IMR-90 (cell line): ENCODE data around the gene NPLOC4. TPM values are rescaled to one million over a fixed set of nuclear protein-coding genes. Genes with fewer than 3 reads are reported as not detected.

Experiments
- ATAC-seq: fragments of 200-7000 bp; cut with Tn5 transposase; 2 replicates; pipeline ENCODE4 v1.9.1; 2020; ENCODE audit warnings: low read depth, mild to moderate bottlenecking, moderate library complexity
- BruUV-seq: library from RNA; stranded (reverse); fragments of 400-500 nt; replicated peaks from 2 replicates; lab custom pipeline; 2021; lab: Mats Ljungman, UMichigan
- CTCF ChIA-PET: fragments of 300-600 bp; formaldehyde crosslinking; extraction: SDS; loops from one replicate; lab custom pipeline; 2021; ENCODE audit warnings: antibody characterized with exemption; lab: Yijun Ruan, JAX
- POLR2A ChIA-PET: fragments of 300-600 bp; sonication (Branson Sonifier 250); formaldehyde crosslinking; loops from one replicate; lab custom pipeline; 2022; ENCODE audit warnings: antibody characterized with exemption; ENCODE audit not compliant: unreplicated experiment; lab: Charles Lee
- DNase-seq: peaks from one replicate; pipeline ENCODE4 v3.0.0; 2013
- H2AFZ ChIP-seq: replicated peaks from 2 replicates; pipeline ENCODE3; 2013; ENCODE audit warnings: low read length, mild to moderate bottlenecking; ENCODE audit not compliant: poor library complexity
- H2AK5ac ChIP-seq: 2 replicates; pipeline ENCODE4 v1.6.1; 2013; ENCODE audit warnings: low read depth, low read length, inconsistent platforms
- H2AK9ac ChIP-seq: replicated peaks from 2 replicates; pipeline ENCODE3; 2013; ENCODE audit warnings: mild to moderate bottlenecking, low read depth, low read length, moderate library complexity; ENCODE audit not compliant: poor library complexity
- H2BK120ac ChIP-seq: 2 replicates; pipeline ENCODE4 v1.6.1; 2013; ENCODE audit warnings: low read depth, low read length, inconsistent platforms
- H2BK15ac ChIP-seq: 3 replicates; pipeline ENCODE4 v1.6.1; 2013; ENCODE audit warnings: low read depth, low read length, inconsistent platforms
- H2BK20ac ChIP-seq: 2 replicates; pipeline ENCODE4 v1.6.1; 2013; ENCODE audit warnings: low read depth, mild to moderate bottlenecking, inconsistent platforms, low read length, moderate library complexity
- H2BK5ac ChIP-seq: 2 replicates; pipeline ENCODE4 v1.6.1; 2013; ENCODE audit warnings: mild to moderate bottlenecking, low read depth, low read length, inconsistent platforms; ENCODE audit not compliant: poor library complexity, severe bottlenecking
- H3K14ac ChIP-seq: replicated peaks from 2 replicates; pipeline ENCODE4 v1.6.1; 2013; ENCODE audit warnings: low read depth, low read length, inconsistent platforms
- H3K18ac ChIP-seq: 2 replicates; pipeline ENCODE4 v1.6.1; 2013; ENCODE audit warnings: low read depth, low read length, control low read depth
- H3K23ac ChIP-seq: 2 replicates; pipeline ENCODE4 v1.6.1; 2013; ENCODE audit warnings: low read depth, low read length, inconsistent platforms
- H3K27ac ChIP-seq: 2 replicates; pipeline ENCODE4 v1.5.1; 2013; ENCODE audit warnings: mild to moderate bottlenecking, control low read depth, low read length; ENCODE audit not compliant: insufficient read depth
- H3K27me3 ChIP-seq: 2 replicates; pipeline ENCODE4 v1.6.1; 2013; ENCODE audit warnings: low read length; ENCODE audit not compliant: control insufficient read depth, insufficient read depth
- H3K36me3 ChIP-seq: 2 replicates; pipeline ENCODE4 v1.6.1; 2013; ENCODE audit warnings: low read length, mixed read lengths; ENCODE audit not compliant: control insufficient read depth, insufficient read depth
- H3K4ac ChIP-seq: 2 replicates; pipeline ENCODE4 v1.6.1; 2013; ENCODE audit warnings: low read depth, low read length, inconsistent platforms
- H3K4me1 ChIP-seq: 2 replicates; pipeline ENCODE4 v1.6.1; 2013; ENCODE audit warnings: low read length, mixed read lengths; ENCODE audit not compliant: control insufficient read depth, insufficient read depth
- H3K4me2 ChIP-seq: 2 replicates; pipeline ENCODE4 v1.6.1; 2013; ENCODE audit warnings: low read depth, mild to moderate bottlenecking, control low read depth, low read length, moderate library complexity
- H3K4me3 ChIP-seq: 2 replicates; pipeline ENCODE4 v1.5.1; 2013; ENCODE audit warnings: low read depth, mild to moderate bottlenecking, control low read depth, low read length, moderate library complexity; ENCODE audit not compliant: insufficient read depth
- H3K56ac ChIP-seq: 2 replicates; pipeline ENCODE4 v1.6.1; 2013; ENCODE audit warnings: low read length, inconsistent platforms; ENCODE audit not compliant: insufficient read depth; ENCODE audit errors: extremely low read depth
- H3K79me1 ChIP-seq, 2 experiments: 2 replicates each; pipeline ENCODE4 v1.6.1; 2013; ENCODE audit warnings: low read length in 2 of 2, inconsistent platforms in 1 of 2, low read depth in 1 of 2
- H3K9ac ChIP-seq: 2 replicates; pipeline ENCODE4 v1.6.1; 2013; ENCODE audit warnings: low read depth, low read length, control low read depth
- H3K9me1 ChIP-seq: 2 replicates; pipeline ENCODE4 v1.6.1; 2013; ENCODE audit warnings: low read length, inconsistent platforms; ENCODE audit not compliant: insufficient read depth
- H3K9me3 ChIP-seq: 2 replicates; pipeline ENCODE4 v1.6.1; 2013; ENCODE audit warnings: low read length; ENCODE audit not compliant: control insufficient read depth, insufficient read depth
- H4K20me1 ChIP-seq: 2 replicates; pipeline ENCODE4 v1.6.1; 2013; ENCODE audit warnings: low read length, inconsistent platforms; ENCODE audit not compliant: insufficient read depth
- H4K5ac ChIP-seq: 2 replicates; pipeline ENCODE4 v1.6.1; 2013; ENCODE audit warnings: mild to moderate bottlenecking, low read depth, low read length, control low read depth
- H4K8ac ChIP-seq, 2 experiments: 2 replicates each; pipeline ENCODE4 v1.6.1; 2013; ENCODE audit warnings: low read depth in 2 of 2, low read length in 2 of 2, control low read depth in 1 of 2, inconsistent platforms in 1 of 2
- H4K91ac ChIP-seq: 2 replicates; pipeline ENCODE4 v1.6.1; 2013; ENCODE audit warnings: low read depth, low read length, inconsistent platforms; ENCODE audit not compliant: insufficient read depth
- BHLHE40 ChIP-seq: fragments of 150-350 bp; IDR thresholded peaks from 2 replicates; pipeline ENCODE4 v1.6.1; 2016; ENCODE audit warnings: mild to moderate bottlenecking, low read depth, low read length
- CEBPB ChIP-seq: IDR thresholded peaks from 2 replicates; pipeline ENCODE4 v1.6.1; 2012; ENCODE audit warnings: low read depth, low read length, improper control_type of control experiment
- FOS ChIP-seq: fragments of 150-350 bp; IDR thresholded peaks from 2 replicates; pipeline ENCODE4 v1.6.1; 2016; ENCODE audit warnings: low read depth, low read length
- MAZ ChIP-seq: IDR thresholded peaks from 2 replicates; pipeline ENCODE4 v1.6.1; 2012; ENCODE audit warnings: low read depth, mild to moderate bottlenecking, low read length, improper control_type of control experiment, moderate library complexity, borderline replicate concordance
- NFE2L2 ChIP-seq: fragments of 150-350 bp; IDR thresholded peaks from 2 replicates; pipeline ENCODE4 v1.6.1; 2016; ENCODE audit warnings: low read depth, mild to moderate bottlenecking, low read length
- POLR2A ChIP-seq: IDR thresholded peaks from 2 replicates; pipeline ENCODE4 v1.6.1; 2012; ENCODE audit warnings: mild to moderate bottlenecking, low read depth, low read length
- RAD21 ChIP-seq: IDR thresholded peaks from 2 replicates; pipeline ENCODE4 v1.6.1; 2012; ENCODE audit warnings: low read length, improper control_type of control experiment
- RFX5 ChIP-seq: IDR thresholded peaks from 2 replicates; pipeline ENCODE4 v1.8.0; 2012; ENCODE audit warnings: low read depth, mild to moderate bottlenecking, low read length, moderate library complexity
- WGBS, 2 experiments: methylation state at CpG; one replicate each; pipeline versions ENCODE4 v1.1.5 to v1.1.7; 2013; ENCODE audit warnings: missing lambda C conversion rate in 2 of 2; ENCODE audit not compliant: insufficient read length in 1 of 2; ENCODE audit errors: extremely low coverage in 2 of 2; 5-methylcytosine and 5-hydroxymethylcytosine counted together
- dilution Hi-C: fragments of 300-500 bp; cut with HindIII; formaldehyde crosslinking; loops from one replicate; pipeline ENCODE4 v1.14.3; 2018; ENCODE audit warnings: low sequenced_read_pairs; ENCODE audit not compliant: unreplicated experiment
- in situ Hi-C: fragments of 300-500 bp; cut with MboI; formaldehyde crosslinking; loops from 3 replicates; pipeline ENCODE4 v1.14.3; 2019; ENCODE audit warnings: low sequenced_read_pairs, inconsistent platforms, mixed read lengths
- intact Hi-C: fragments of 100-400 bp; cut with micrococcal nuclease; formaldehyde crosslinking; loops from 2 replicates; pipeline ENCODE4 v1.10.0; 2022
- polyA plus RNA-seq, 3 experiments: library from polyadenylated mRNA; depleted of rRNA; stranded (reverse); fragments of >200 nt; gene quantifications; 2 replicates each; pipeline ENCODE4 v1.2.3, GENCODE V29; 2012; ENCODE audit warnings: low replicate concordance in 1 of 3
- total RNA-seq: library from RNA; depleted of rRNA; stranded (reverse); fragments of >200 nt; gene quantifications from 2 replicates; pipeline ENCODE4 v1.2.3, GENCODE V29; 2012

NPLOC4 gene
- total and polyA plus RNA-seq, 2 of the 4 experiments (the other 2 are of a cell fraction), result 70.4 to 78.3 TPM

DNA sequence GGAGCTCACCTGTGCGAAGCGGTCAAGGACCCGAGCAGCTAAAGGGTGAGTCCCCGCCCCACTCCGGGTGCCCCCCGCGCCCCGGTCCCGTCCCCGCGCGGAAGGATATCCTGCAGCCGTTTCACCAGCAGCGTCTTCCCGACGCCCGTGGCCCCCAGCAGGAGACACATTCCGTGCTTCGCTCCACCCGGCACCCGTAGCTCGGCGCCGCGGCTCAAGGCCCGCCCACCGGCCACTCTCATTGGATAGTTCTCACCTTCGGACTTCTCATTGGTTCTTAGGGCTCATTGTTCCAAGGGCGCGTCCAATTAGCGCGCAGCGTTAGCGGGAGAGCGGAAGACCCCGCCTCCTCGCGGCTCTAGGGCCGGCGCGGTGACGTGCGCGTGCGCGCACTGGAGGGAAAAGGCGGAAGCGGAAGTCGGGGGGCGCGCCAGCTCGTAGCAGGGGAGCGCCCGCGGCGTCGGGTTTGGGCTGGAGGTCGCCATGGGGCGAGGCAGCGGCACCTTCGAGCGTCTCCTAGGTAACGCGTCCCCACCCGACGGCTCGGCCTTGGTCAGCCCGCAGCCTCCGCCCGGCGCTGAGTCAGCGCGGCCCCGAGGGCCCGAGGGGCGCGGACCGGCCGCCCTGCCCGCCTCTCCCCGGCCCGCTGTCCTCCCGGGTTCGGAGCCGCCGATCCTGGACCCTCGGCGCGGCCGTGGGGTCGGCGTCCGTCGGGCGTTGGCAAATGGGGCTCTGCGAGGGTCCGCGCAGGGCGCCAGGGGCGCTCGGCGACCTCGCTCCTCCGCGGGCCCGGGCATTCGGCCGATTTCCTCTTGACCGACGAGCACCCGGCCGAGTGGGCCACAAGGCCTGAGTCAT is 46.9 kb upstream of the NPLOC4 start, which contains the start of the genes ARL16 and HGS:
Gene ARL16 (minus strand): TSS at position 214 of the 858 bp plus-strand sequence. CDS start 44 bp downstream, at position 170.
Gene HGS (plus strand): TSS at position 428 of the 858 bp plus-strand sequence. CDS start 56 bp downstream, at position 484.
- H3K23ac ChIP-seq, result peak within 1 kb of the TSS; percentile 98
- peaks cover 49% of the 10 kb centered on the region for H4K20me1 ChIP-seq
- H2AFZ ChIP-seq, result peak within 1 kb of the TSS; percentile 87
- peak within 1 kb of the TSS; percentile 82 for H3K4ac ChIP-seq
- H3K56ac ChIP-seq, result peak within 1 kb of the TSS; percentile 64
- in situ Hi-C loops, result no loop called here
- H2AK5ac ChIP-seq, result peak within 1 kb of the TSS; percentile 99
- peak within 1 kb of the TSS; percentile 68 for H3K4me3 ChIP-seq
- H4K8ac ChIP-seq, result peak within 1 kb of the TSS; percentile 80 to 95
- ATAC-seq (peak; percentile 96), DNase-seq (peak; percentile 99)
- TF ChIP-seq POLR2A, result peak; percentile 92
- peak; percentile 96 for TF ChIP-seq MAZ
- TF ChIP-seq FOS, result peak; percentile 56; the same call in 1 of the 2 replicates
- 0 out of 2 replicates have a peak, but pooled peaks have one; percentile 9 for TF ChIP-seq RFX5
- TF ChIP-seq NFE2L2, result peak; percentile 71; the same call in 1 of the 2 replicates
- no peak for TF ChIP-seq CEBPB
- no peak for TF ChIP-seq RAD21
- peak; percentile 43; the same call in 1 of the 2 replicates for TF ChIP-seq BHLHE40
- peak within 1 kb of the TSS; percentile 79 for H3K14ac ChIP-seq
- H2BK120ac ChIP-seq, result peak within 1 kb of the TSS; percentile 21; the same call in 1 of the 2 replicates
- no peaks in the 10 kb centered on the region for H3K27me3 ChIP-seq
- no peak within 1 kb of the TSS; the same call in 2 of the 3 replicates for H2BK15ac ChIP-seq
- H3K9me3 ChIP-seq, result no peaks in the 10 kb centered on the region
- ChIA-PET POLR2A (interaction anchor here (0.6 to 0.7 kb wide), 2 partner anchors 24 to 206 kb away, joined by 3 to 8 read pairs; no protein-coding TSS in a partner anchor), CTCF (no interaction called here)
- H3K4me1 ChIP-seq, result peaks cover 10% of the 10 kb centered on the region
- H3K79me1 ChIP-seq, result peaks cover 17 to 78% of the 10 kb centered on the region in 2 experiments; a peak in 3 of 4 replicates
- peak within 1 kb of the TSS; percentile 56 for H3K18ac ChIP-seq
- BruUV-seq, result no TSS peak
- H3K9ac ChIP-seq, result peak within 1 kb of the TSS; percentile 90
- no peak within 1 kb of the TSS for H2BK20ac ChIP-seq
- peak within 1 kb of the TSS; percentile 97 for H2AK9ac ChIP-seq
- H3K9me1 ChIP-seq, result peaks cover 6% of the 10 kb centered on the region; the same call in 1 of the 2 replicates
- H2BK5ac ChIP-seq, result peak within 1 kb of the TSS; percentile 75
- dilution Hi-C loops, result no loop called here
- H3K36me3 ChIP-seq, result peaks cover 35% of the 10 kb centered on the region
- intact Hi-C loops, result no loop called here
- peak within 1 kb of the TSS; percentile 81 for H3K27ac ChIP-seq
- peak within 1 kb of the TSS; percentile 99 for H3K4me2 ChIP-seq
- 1% methylated on average over 91 of the region's 112 CpGs; no CpG with 5 or more reads in 1 of the 2 experiments for WGBS, 2 experiments
- H4K5ac ChIP-seq, result peak within 1 kb of the TSS; percentile 72
- peak within 1 kb of the TSS; percentile 85 for H4K91ac ChIP-seq
